AG04450 (cell line): ENCODE data around the gene ACTN2. TPM values are rescaled to one million over a fixed set of nuclear protein-coding genes. Genes with fewer than 3 reads are reported as not detected.

Source experiments
- CTCF ChIA-PET: fragments of 300-600, 350-600 bp; formaldehyde crosslinking; extraction: SDS; loops from one replicate; lab custom pipeline; 2022; ENCODE audit warnings: antibody characterized with exemption, inconsistent platforms; lab: Charles Lee
- POLR2A ChIA-PET: fragments of 350-600 bp; formaldehyde crosslinking; extraction: SDS; loops from one replicate; lab custom pipeline; 2021; ENCODE audit warnings: antibody characterized with exemption, inconsistent platforms; lab: Yijun Ruan, JAX
- DNase-seq: peaks from one replicate; pipeline ENCODE4 v3.0.0-alpha.2; 2011; ENCODE audit warnings: low read depth, low spot score
- H3K27ac ChIP-seq: one replicate; pipeline ENCODE4 v1.5.1; 2012; ENCODE audit warnings: low read depth, low read length, control low read depth
- H3K27me3 ChIP-seq: one replicate; pipeline ENCODE4 v1.6.0; 2012; ENCODE audit warnings: low read length; ENCODE audit not compliant: control insufficient read depth, insufficient read depth
- H3K4me3 ChIP-seq: 2 replicates; pipeline ENCODE4 v1.5.1; 2011; ENCODE audit warnings: mild to moderate bottlenecking, low read depth, low read length, control low read depth
- H3K9me3 ChIP-seq: 2 replicates; pipeline ENCODE4 v1.5.1; 2012; ENCODE audit warnings: low read length; ENCODE audit not compliant: control insufficient read depth, insufficient read depth
- CTCF ChIP-seq: IDR thresholded peaks from 2 replicates; pipeline ENCODE4 v1.5.1; 2011; ENCODE audit warnings: low read depth, low read length, control low read depth, inconsistent platforms
- polyA plus RNA-seq: library from polyadenylated mRNA; depleted of rRNA; stranded (reverse); fragments of >200 nt; gene quantifications from 2 replicates; pipeline ENCODE4 v1.2.3, GENCODE V29; 2011

The ACTN2 gene
- polyA plus RNA-seq, 1 experiment = not detected

- Histone ChIP-seq H3K27ac (no peak overlapping the region), H3K9me3 (no peaks in the 10 kb centered on the region), H3K4me3 (no peak overlapping the region), H3K27me3 (no peaks in the 10 kb centered on the region)
- no peak for TF ChIP-seq CTCF
- ChIA-PET POLR2A (no interaction called here), CTCF (interaction anchor here (1.2 kb wide), 1 partner anchor 47 kb away, joined by 3 read pairs; no protein-coding TSS in a partner anchor)
- DNase-seq = no peak
Measured at GRCh38 chr1:236806634-236807033, 120.3 kb downstream of the ACTN2 start.

GRCh38 chr1:236808005-236808404 lies 121.7 kb downstream of the ACTN2 start:
- TF ChIP-seq CTCF = no peak
- H3K27me3 ChIP-seq = no peaks in the 10 kb centered on the region
- no peak for DNase-seq
- no peak overlapping the region for H3K4me3 ChIP-seq
- no peak overlapping the region for H3K27ac ChIP-seq
- POLR2A ChIA-PET = no interaction called here
- CTCF ChIA-PET = interaction anchor here (0.6 to 1.9 kb wide), 2 partner anchors 49 to 61 kb away, joined by 3 to 7 read pairs; no protein-coding TSS in a partner anchor
- no peaks in the 10 kb centered on the region for H3K9me3 ChIP-seq

GRCh38 chr1:236808564-236809130 lies 122.3 kb downstream of the ACTN2 start:
- CTCF ChIA-PET = interaction anchor here (0.6 to 1.9 kb wide), 3 partner anchors 48 to 60 kb away, joined by 3 to 11 read pairs (median 7); no protein-coding TSS in a partner anchor
- Histone ChIP-seq H3K9me3 (no peaks in the 10 kb centered on the region), H3K27me3 (no peaks in the 10 kb centered on the region), H3K27ac (no peak overlapping the region), H3K4me3 (no peak overlapping the region)
- no peak for TF ChIP-seq CTCF
- no peak for DNase-seq
- POLR2A ChIA-PET = no interaction called here

GRCh38 chr1:236809148-236809547 lies 122.8 kb downstream of the ACTN2 start:
- H3K27ac ChIP-seq = no peak overlapping the region
- H3K27me3 ChIP-seq = no peaks in the 10 kb centered on the region
- no peak for DNase-seq
- CTCF ChIA-PET = interaction anchor here (0.6 to 1.9 kb wide), 2 partner anchors 49 to 50 kb away, joined by 7 to 11 read pairs; no protein-coding TSS in a partner anchor
- no peak overlapping the region for H3K4me3 ChIP-seq
- TF ChIP-seq CTCF = no peak
- H3K9me3 ChIP-seq = no peaks in the 10 kb centered on the region
- POLR2A ChIA-PET = no interaction called here

GRCh38 chr1:236810018-236810417 lies 123.7 kb downstream of the ACTN2 start:
- Histone ChIP-seq H3K27me3 (no peaks in the 10 kb centered on the region), H3K27ac (no peak overlapping the region), H3K4me3 (no peak overlapping the region), H3K9me3 (no peaks in the 10 kb centered on the region)
- DNase-seq = no peak
- TF ChIP-seq CTCF = no peak
- CTCF ChIA-PET = no interaction called here
- POLR2A ChIA-PET = no interaction called here
